Astrocyte (in vitro differentiated cells and primary cell): Measurements from ENCODE around the gene DEXI. TPM values are rescaled to one million over a fixed set of nuclear protein-coding genes. Genes with fewer than 3 reads are reported as not detected.

Source experiments
- DNase-seq: peaks from one replicate; pipeline ENCODE4 v3.0.0-alpha.2; 2010; ENCODE audit warnings: low read depth
- FAIRE-seq: peaks from 2 replicates; lab custom pipeline; 2011; peaks lifted over from hg19 to GRCh38; lab: Jason Lieb, UNC
- H2AFZ ChIP-seq: 2 replicates; pipeline ENCODE4 v1.6.0; 2012; ENCODE audit warnings: low read depth, low read length, inconsistent platforms
- H3K27ac ChIP-seq: 2 replicates; pipeline ENCODE4 v1.5.1; 2011; ENCODE audit warnings: low read depth, low read length, inconsistent platforms
- H3K27me3 ChIP-seq: 2 replicates; pipeline ENCODE4 v1.6.0; 2011; ENCODE audit warnings: low read length, inconsistent platforms; ENCODE audit not compliant: insufficient read depth
- H3K36me3 ChIP-seq: 2 replicates; pipeline ENCODE4 v1.5.1; 2011; ENCODE audit warnings: low read length, inconsistent platforms; ENCODE audit not compliant: insufficient read depth
- H3K4me1 ChIP-seq: 2 replicates; pipeline ENCODE4 v1.5.1; 2011; ENCODE audit warnings: low read length, inconsistent platforms; ENCODE audit not compliant: insufficient read depth
- H3K4me2 ChIP-seq: 2 replicates; pipeline ENCODE4 v1.6.0; 2012; ENCODE audit warnings: low read length, inconsistent platforms
- H3K4me3 ChIP-seq: 2 replicates; pipeline ENCODE4 v1.5.1; 2011; ENCODE audit warnings: low read depth, mild to moderate bottlenecking, low read length, inconsistent platforms; ENCODE audit not compliant: insufficient read depth
- H3K79me2 ChIP-seq: 2 replicates; pipeline ENCODE4 v1.6.0; 2012; ENCODE audit warnings: mild to moderate bottlenecking, low read length, inconsistent platforms; ENCODE audit not compliant: insufficient read depth
- H3K9ac ChIP-seq: 2 replicates; pipeline ENCODE4 v1.6.0; 2012; ENCODE audit warnings: mild to moderate bottlenecking, low read length, inconsistent platforms
- H3K9me3 ChIP-seq: 2 replicates; pipeline ENCODE4 v1.5.1; 2012; ENCODE audit warnings: low read depth, mild to moderate bottlenecking, low read length, inconsistent platforms; ENCODE audit not compliant: insufficient read depth
- H4K20me1 ChIP-seq: 2 replicates; pipeline ENCODE4 v1.6.0; 2012; ENCODE audit warnings: low read length, inconsistent platforms; ENCODE audit not compliant: insufficient read depth
- H3K27ac Mint-ChIP-seq: one replicate; pipeline ENCODE4 v1.8.0; 2021; ENCODE audit warnings: mild to moderate bottlenecking, mixed read lengths; ENCODE audit not compliant: unreplicated experiment
- H3K27me3 Mint-ChIP-seq: one replicate; pipeline ENCODE4 v1.8.0; 2021; ENCODE audit warnings: low read depth, mixed read lengths; ENCODE audit not compliant: unreplicated experiment
- H3K36me3 Mint-ChIP-seq: one replicate; pipeline ENCODE4 v1.8.0; 2021; ENCODE audit warnings: low read depth, mixed read lengths; ENCODE audit not compliant: unreplicated experiment
- H3K4me1 Mint-ChIP-seq: one replicate; pipeline ENCODE4 v1.8.0; 2021; ENCODE audit warnings: low read depth, mixed read lengths; ENCODE audit not compliant: unreplicated experiment
- H3K4me3 Mint-ChIP-seq: one replicate; pipeline ENCODE4 v1.8.0; 2021; ENCODE audit warnings: mild to moderate bottlenecking, moderate library complexity, mixed read lengths; ENCODE audit not compliant: unreplicated experiment
- H3K9me3 Mint-ChIP-seq: one replicate; pipeline ENCODE4 v1.8.0; 2021; ENCODE audit warnings: mild to moderate bottlenecking, mixed read lengths; ENCODE audit not compliant: unreplicated experiment
- EZH2 ChIP-seq: IDR thresholded peaks from 2 replicates; pipeline ENCODE4 v1.6.1; 2012; ENCODE audit warnings: mild to moderate bottlenecking, low read length, inconsistent platforms; ENCODE audit not compliant: insufficient read depth
- total RNA-seq: library from RNA; stranded (reverse); gene quantifications from 2 replicates; pipeline ENCODE4 v1.2.1, GENCODE V29; 2021
- TF ChIP-seq, protein P1 (sequence below): IDR thresholded peaks from 2 replicates; pipeline ENCODE4 v1.5.1; 2011; ENCODE audit warnings: low read depth, mild to moderate bottlenecking, inconsistent platforms, low read length, moderate library complexity; ENCODE audit not compliant: insufficient read depth

DEXI gene
- total RNA-seq, 1 donor from 2014 or later: 39.8 TPM

DNA sequence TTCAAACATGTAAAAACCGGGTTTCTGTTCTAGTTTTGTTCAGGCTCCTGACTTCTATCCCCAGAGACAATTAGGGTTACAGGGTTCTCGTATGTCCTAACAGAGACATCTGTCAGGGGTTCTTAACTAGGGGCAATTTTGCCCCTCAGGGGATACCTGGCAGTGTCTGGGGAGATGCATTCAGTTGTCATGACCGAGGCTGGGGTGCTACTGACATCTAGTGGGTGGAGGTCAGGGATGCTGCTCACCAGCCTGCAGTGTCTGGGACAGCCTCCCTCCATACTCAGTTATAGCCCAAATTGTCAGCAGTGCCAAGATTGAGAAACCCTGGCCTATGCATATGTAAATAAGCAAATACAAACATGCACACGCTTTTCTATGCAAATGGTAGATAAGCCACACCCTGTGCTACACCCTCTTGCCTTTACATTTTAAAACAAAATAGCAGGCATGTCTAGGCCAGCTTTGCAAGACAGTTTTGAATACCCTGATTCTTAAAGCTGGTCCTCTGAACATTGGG lies 39.5 kb upstream of the DEXI start:
- peaks cover 5% of the 10 kb centered on the region for H3K4me1 ChIP-seq
- Mint-ChIP-seq H3K36me3 (peaks cover 23% of the 10 kb centered on the region), H3K4me1 (peaks cover 7% of the 10 kb centered on the region), H3K27me3 (no peaks in the 10 kb centered on the region), H3K27ac (no peak overlapping the region), H3K4me3 (no peak overlapping the region), H3K9me3 (no peaks in the 10 kb centered on the region)
- no peak for FAIRE-seq
- TF ChIP-seq, protein P1, sequence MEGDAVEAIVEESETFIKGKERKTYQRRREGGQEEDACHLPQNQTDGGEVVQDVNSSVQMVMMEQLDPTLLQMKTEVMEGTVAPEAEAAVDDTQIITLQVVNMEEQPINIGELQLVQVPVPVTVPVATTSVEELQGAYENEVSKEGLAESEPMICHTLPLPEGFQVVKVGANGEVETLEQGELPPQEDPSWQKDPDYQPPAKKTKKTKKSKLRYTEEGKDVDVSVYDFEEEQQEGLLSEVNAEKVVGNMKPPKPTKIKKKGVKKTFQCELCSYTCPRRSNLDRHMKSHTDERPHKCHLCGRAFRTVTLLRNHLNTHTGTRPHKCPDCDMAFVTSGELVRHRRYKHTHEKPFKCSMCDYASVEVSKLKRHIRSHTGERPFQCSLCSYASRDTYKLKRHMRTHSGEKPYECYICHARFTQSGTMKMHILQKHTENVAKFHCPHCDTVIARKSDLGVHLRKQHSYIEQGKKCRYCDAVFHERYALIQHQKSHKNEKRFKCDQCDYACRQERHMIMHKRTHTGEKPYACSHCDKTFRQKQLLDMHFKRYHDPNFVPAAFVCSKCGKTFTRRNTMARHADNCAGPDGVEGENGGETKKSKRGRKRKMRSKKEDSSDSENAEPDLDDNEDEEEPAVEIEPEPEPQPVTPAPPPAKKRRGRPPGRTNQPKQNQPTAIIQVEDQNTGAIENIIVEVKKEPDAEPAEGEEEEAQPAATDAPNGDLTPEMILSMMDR: peak; percentile 16
- TF ChIP-seq EZH2: no peak
- no peak overlapping the region for H2AFZ ChIP-seq
- H4K20me1 ChIP-seq: no peaks in the 10 kb centered on the region
- no peak for DNase-seq
- H3K4me3 ChIP-seq: no peak overlapping the region
- H3K36me3 ChIP-seq: peaks cover 5% of the 10 kb centered on the region
- no peak overlapping the region for H3K27ac ChIP-seq
- H3K27me3 ChIP-seq: no peaks in the 10 kb centered on the region
- no peaks in the 10 kb centered on the region for H3K79me2 ChIP-seq
- H3K9me3 ChIP-seq: no peaks in the 10 kb centered on the region
- no peak overlapping the region for H3K4me2 ChIP-seq
- no peak overlapping the region for H3K9ac ChIP-seq

DNA sequence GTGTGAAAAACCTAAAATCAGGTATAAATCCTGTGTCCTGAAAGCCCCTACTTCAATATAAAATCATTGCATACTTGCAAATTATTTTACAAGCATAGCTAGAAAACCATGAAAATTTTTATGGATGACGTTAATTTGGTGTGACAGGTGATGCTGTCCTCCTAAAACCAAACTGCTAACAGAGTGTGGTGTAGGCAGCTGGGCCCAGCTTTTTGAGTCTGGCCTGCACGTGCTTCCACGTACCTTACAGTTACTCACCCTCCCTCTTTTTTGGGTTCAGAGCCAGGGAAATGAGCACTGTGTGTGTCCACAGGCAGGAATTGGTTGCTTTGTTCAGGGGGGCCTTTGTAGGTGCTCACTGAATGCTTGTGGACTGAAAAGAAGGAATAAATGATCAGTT lies 38.5 kb upstream of the DEXI start:
- DNase-seq (no peak), FAIRE-seq (no peak)
- H3K27ac ChIP-seq: no peak overlapping the region
- H3K36me3 ChIP-seq: peaks cover 5% of the 10 kb centered on the region
- no peaks in the 10 kb centered on the region for H4K20me1 ChIP-seq
- Mint-ChIP-seq H3K4me1 (peaks cover 7% of the 10 kb centered on the region), H3K36me3 (peaks cover 23% of the 10 kb centered on the region), H3K9me3 (no peaks in the 10 kb centered on the region), H3K27me3 (no peaks in the 10 kb centered on the region), H3K27ac (no peak overlapping the region), H3K4me3 (no peak overlapping the region)
- H3K79me2 ChIP-seq: no peaks in the 10 kb centered on the region
- no peak overlapping the region for H3K4me2 ChIP-seq
- no peak overlapping the region for H3K9ac ChIP-seq
- no peaks in the 10 kb centered on the region for H3K27me3 ChIP-seq
- H2AFZ ChIP-seq: no peak overlapping the region
- no peak overlapping the region for H3K4me3 ChIP-seq
- no peaks in the 10 kb centered on the region for H3K9me3 ChIP-seq
- H3K4me1 ChIP-seq: peaks cover 5% of the 10 kb centered on the region
- TF ChIP-seq EZH2: no peak
- TF ChIP-seq, protein P1: no peak

DNA sequence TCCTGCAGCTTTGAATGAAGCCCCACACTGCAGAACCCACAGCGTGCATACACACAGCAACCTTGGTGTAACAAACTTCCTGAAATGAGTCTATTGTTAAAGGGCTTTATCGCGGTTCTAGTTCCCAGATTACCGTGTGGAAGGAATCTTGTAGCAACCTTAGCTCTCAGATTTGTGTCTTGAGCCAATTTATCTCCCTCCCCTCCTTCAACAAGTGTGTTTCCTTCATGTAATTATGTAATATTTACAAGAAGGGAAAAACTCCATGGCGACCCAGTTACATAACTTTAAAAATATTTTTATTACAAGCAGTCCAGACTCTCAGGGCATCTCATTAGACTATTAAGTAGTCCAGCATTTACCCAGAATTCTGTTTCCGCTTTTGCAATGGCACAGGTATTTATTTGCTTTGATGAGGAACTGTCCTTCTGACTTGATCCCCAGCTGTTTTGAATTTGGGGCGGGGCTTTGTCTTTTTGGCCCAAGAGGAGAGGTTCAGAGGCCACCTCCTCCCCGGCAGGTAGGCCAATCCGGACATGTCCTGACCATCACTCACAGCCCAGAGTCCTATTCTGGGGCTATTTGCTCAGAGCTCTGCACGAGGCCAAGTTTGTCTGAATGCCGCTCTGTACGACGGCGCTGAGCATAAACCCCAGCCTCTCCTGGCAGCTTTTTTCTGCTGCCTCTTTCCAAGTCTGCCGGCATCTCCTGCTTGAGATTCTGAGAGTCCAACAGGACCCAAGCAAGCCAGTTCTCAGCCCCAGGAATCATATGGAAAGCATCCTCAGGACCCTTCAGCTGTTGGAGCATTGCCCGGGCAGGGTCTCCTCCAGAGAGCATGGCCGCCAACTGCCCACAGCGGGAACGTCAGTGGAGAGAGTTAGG lies 37.7 kb upstream of the DEXI start:
- Histone ChIP-seq H3K9me3 (no peaks in the 10 kb centered on the region), H3K9ac (no peak overlapping the region), H3K4me2 (no peak overlapping the region), H3K27ac (no peak overlapping the region), H3K27me3 (no peaks in the 10 kb centered on the region), H3K79me2 (no peaks in the 10 kb centered on the region), H4K20me1 (no peaks in the 10 kb centered on the region), H3K36me3 (peaks cover 5% of the 10 kb centered on the region), H3K4me1 (peaks cover 5% of the 10 kb centered on the region), H2AFZ (no peak overlapping the region), H3K4me3 (no peak overlapping the region)
- TF ChIP-seq, protein P1: no peak
- TF ChIP-seq EZH2: no peak
- FAIRE-seq: no peak
- Mint-ChIP-seq H3K9me3 (no peaks in the 10 kb centered on the region), H3K4me1 (peaks cover 7% of the 10 kb centered on the region), H3K27me3 (no peaks in the 10 kb centered on the region), H3K4me3 (no peak overlapping the region), H3K27ac (no peak overlapping the region), H3K36me3 (peaks cover 23% of the 10 kb centered on the region)
- peak; percentile 51 for DNase-seq
